Measurements from ENCODE around the gene NKTR.
"Not testable (repeated sequence)": the region's sequence is repeated elsewhere in the genome, so short reads cannot be mapped to it uniquely, and the experiment has no call there.

NKTR gene

DNA sequence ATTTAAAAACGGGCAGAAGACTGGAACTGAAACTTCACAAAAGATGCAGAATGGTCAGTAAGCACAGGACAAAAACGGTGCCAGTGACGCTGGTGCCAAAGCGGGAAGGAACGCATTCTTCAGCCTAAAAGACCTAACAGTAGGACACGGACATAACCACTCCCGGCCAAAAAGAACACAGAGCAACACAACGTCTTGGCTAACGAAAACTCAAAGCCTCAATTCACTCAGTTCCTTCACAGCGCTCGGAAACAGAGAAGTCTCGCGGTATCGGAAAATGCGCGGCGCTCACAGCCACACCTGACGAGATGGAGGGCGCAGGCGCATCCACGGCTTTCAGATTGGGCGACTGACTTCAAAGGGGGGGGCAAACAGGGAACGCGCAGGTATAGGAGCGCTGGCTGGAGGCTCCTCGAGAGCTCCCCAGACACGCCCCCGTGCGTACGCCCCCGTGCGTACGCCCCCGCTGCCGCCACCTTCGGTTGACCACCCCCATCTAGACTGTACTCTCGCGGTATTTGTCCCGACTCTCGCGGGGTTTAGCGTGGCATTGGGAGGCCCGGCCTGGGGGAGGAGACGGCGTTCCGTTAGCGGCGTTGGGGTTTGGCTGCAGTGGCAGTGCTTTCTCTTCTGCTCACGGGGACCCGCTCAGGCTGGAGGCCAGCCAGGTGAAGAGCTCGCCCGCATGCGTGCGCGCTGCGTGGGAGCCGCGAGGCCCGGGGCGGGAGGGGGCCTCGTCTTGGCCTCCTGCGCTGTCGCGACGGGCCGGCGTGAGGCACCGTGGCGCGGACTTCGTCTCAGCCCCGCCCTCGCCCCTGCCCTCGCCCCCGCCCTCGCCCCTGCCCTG lies at the start of gene NKTR:
Gene NKTR (plus strand): TSS at position 576 of the 847 bp plus-strand sequence. CDS start 321 bp downstream, outside the sequence.
- DNase-seq: peak; percentile 100

DNA sequence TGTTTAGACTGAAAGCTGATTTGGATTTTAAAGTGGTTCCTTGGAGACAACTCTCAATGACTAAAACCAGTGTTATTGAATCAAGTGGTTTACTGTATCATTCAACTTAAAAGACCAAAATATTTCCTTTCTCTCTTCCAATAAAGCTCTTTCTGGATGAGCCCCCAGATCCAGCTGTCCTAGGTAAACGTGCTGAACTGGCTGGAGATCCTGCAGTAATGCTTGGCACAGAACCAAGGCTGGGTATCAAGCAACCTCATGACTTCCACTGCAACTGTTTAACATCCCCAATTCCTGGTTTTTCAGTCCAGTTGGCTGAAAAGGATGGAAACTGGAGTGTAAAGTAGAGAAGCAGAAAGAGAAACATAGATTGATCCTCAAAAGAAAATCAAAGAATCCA lies 47.7 kb upstream of the NKTR start:
- DNase-seq: no peak

DNA sequence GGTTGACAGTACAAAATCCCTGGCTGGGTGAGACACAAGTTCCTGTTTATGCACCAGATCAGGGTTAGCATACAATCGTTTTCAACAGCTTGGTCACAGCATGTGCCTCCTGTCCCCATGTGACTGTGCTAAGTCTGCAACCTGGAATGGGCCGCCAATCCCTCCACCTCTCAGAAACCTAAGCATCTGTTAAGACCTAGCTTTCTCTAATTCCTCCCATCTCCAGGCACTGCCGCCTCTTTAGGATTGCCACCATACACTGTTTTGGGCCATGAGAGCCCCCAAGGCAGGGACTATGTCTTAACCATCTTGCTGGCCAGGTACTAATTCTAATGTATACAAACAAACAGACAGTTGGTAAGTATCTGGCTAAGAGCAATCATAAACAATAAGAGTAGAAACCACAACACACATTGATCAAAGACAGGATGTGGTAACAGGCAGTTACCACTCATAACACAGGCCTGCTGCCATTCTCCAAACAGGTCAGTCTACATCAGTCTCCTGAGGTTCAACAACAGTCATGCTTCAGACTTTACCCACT lies 44.3 kb upstream of the NKTR start:
- DNase-seq: no peak

DNA sequence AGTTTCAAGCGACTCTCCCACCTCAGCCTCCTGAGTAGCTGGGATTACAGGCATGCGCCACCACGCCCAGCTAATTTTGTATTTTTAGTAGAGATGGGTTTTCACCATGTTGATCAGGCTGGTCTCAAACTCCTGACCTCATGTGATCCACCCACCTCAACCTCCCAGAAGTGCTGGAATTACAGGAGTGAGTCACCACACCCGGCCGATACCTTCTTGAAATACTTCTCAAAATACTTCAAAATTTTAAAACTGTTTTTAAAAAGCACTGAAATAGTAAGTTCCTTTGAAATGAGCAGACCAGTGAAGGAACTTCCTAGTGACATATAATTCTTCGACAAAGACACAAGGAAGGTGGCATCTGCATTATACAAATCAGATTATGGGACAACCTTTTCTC lies 43.7 kb upstream of the NKTR start:
- not testable (repeated sequence) for DNase-seq

DNA sequence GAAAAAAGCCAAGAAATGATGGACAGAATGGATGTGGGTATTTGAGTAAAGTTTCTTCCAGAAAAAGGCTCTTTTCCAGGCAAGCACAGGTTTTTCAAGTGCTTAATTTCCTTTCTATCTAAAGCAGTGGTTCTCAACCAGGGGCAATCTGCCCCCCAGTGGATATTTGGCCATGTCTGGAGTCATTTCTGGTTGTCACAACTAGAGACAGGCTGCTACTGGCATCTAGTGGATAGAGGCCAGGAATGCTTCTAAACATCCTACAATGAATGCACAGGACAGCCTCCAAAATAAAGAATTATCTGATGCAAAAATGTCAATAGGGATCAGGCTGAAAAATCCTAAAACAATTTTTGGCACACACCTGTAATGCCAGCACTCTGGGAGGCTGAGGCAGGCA lies 42.6 kb upstream of the NKTR start:
- no peak for DNase-seq

DNA sequence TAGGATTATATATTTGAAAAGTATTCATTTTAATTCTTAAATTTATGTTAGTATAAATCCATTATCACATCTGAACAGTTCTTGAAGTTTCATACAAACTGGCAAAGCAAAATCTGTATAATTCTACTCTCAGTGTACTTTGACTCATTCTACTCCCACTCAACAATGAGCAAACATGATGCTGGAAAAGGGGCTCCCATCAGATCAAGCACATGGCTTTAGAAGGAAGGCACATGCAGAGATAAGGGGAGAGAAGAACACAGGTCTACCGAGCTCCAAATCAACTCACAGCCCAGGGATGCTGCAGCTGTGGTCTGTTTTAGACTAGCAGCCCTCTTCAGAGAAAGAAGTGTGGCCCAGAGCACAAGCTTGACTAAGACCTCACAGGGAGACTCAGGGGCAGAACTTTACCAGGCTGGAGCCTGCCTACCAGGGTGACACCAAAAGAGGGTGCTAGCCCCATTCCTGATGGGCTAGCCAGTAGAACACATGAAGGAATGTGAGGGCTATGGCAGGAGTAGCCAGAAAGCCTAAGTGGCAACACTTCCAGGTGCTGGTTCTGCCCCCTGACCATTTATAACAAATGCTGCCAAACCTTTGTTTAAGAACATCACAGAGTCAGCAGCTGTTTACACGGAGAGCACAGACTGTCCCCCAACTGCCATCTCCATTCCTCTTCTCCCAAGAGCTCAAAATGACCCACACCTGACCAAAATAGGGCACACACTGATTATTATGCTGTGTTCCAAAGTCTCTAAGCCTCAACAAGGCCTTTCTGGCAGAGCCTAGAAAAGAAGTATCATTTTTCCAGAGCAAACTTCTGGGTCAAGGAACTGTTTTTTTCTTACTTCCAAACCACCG lies 38.2 kb upstream of the NKTR start:
- DNase-seq: no peak

DNA sequence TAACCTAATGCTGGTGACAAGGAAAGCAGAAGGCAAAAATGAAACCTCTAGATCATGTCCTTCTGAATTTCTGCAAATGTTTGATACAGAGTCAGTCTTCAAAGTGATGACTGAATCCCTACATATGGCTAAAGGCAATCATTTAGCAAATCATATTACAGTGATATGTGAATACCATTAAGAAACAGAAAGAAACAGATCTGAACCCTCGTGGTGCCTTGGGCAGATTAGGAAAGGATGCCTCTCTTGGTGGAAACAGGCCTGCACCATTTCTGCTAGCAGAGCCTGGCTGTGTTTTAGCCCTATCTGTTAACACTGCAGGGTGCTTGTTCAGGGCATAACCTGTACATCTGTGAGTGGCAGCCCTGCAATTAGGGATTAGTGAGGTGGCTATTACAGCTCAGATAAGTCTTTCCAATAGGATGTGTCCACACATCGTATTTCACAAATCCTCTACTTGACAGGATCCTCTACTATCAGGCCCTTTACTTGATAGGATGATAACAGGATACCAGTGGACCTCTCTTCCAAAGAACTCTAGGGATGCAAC lies 30.8 kb upstream of the NKTR start:
- DNase-seq: no peak

DNA sequence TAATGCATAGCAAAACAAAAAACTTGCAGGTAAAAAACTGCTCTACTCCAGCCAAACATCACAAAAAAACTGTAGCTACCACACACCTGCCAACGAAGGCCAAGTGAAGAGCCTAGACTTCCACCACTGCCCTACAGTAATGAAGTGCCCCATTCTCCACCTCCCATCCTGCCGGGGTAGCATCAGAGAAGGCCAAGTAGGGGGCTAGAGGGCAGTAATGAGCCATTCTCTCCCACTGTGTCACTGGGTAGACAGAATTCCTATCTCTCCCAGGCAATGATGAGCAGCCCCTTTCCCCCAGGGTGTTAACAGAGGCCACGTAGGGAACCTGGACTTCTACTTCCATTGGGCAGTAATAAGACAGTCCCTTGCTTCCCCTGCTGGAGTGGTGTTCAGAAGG lies 28.2 kb upstream of the NKTR start:
- peak; percentile 22 for DNase-seq

DNA sequence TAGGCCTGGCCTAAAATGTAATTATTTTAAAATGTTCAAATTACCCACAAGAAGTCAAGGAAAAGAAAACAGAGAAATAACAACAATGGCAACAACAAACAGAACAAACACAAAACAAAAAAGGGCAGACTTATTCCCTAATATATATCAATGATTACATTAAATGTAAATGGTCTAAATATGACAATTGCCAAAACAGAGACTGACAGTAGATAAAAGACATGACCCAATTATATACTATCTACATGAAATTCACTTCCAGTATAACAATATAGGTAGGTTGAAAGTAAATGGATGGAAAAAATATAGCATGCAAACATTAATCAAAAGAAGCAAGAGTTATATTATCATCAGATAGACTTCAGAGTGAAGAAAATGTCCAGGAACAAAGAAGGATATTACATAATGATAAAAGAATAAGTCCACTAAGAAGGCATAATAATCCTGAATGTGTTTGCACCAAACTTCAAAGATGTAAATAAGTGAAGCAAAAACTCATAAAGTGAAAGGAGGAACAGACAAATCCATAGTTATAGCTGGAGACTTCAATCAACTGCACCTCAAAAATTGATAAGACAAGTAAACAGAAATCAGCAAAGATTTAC lies 25.2 kb upstream of the NKTR start:
- no peak for DNase-seq

DNA sequence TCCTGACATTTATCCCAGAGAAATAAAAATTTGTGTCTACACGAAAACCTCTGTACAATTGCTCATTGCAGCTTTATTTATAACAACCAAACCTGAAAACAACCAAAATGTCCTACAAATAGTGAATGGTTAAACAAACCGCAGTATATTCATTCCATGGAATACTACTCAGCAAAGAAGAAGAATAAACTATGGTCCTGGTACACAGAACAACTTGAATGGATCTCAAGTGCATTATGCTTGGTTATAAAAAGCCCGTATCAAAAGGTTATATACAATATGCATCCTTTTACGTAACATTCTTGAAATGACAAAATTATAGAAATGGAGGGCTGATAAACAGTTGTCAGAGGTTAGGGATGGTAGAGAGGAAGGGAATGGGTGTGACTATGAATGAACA lies 22.4 kb upstream of the NKTR start:
- no peak for DNase-seq

DNA sequence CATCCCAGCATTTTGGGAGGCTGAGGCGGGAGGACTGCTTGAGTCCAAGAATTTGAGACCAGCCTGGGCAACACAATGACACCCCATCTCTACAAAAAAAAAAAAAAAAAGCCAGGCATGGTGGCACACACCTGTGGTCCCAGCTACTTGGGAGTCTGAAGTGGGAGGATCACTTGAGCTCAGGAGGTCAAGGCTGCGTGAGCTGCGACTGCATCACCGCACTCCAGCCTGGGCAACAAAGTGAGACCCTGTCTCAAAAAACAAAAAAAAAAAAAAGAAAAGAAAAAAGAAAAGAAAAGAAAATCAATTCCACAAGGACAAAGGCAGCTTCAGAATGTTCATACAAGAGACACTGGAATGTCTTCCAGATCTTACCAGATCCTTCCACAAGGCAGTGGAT lies 21.1 kb upstream of the NKTR start:
- DNase-seq: not testable (repeated sequence)

DNA sequence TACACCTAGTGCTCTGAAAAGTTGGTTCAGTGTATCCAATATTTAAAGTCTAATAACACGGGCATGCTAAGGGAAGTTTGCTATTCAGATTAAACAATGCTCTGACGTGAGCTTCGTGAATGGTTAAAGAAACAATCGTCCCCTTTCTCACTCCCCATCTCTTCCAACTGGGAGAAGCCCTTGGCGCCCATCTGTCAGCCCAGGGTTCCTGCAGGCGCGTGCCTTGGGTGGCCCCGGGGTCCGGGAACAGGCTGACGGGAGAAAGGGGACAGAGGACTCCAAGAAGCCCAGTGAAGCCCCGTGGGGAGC lies 19.1 kb upstream of the NKTR start:
- DNase-seq: no peak

DNA sequence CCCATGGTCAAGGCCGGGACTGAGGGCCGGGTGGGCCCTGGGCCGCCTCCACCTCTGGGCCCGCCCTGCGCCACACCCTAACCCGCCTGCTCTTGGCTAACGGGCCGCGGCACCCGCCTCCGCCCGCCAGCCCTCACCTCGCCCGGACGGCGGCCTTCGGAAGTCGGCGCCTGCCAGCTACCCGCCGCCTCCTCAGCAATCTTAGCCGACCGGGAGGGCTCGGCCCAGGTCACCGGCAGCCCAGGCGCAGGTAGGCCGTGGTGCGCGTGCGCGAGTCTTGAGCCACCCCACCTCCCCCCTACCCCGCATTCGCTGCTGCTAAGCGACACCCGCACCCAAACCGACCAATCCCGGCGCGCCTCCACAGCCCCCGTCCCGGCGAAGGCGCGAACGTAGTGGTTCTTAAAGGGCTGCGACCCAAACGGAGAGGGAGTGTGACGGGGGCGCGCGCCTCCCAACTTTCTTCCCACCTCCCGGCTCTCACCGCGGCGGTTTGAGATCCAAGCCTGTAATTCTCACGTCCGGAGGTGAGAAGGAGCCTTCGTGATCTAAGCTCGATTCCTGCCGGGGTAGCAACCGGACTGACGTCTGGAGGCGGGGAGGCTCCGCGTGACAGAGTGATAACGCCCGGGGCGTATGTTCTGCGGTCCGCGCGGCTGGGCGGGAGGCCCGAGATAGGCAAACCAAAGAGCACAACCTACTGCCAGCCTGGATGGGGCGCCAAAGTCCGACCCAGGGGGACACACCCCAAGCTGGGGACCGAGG lies 18.6 kb upstream of the NKTR start, which contains the start of gene SEC22C:
Gene SEC22C (minus strand): TSS at position 259 of the 765 bp plus-strand sequence. CDS start 12,921 bp downstream, outside the sequence.
- peak; percentile 96 for DNase-seq

DNA sequence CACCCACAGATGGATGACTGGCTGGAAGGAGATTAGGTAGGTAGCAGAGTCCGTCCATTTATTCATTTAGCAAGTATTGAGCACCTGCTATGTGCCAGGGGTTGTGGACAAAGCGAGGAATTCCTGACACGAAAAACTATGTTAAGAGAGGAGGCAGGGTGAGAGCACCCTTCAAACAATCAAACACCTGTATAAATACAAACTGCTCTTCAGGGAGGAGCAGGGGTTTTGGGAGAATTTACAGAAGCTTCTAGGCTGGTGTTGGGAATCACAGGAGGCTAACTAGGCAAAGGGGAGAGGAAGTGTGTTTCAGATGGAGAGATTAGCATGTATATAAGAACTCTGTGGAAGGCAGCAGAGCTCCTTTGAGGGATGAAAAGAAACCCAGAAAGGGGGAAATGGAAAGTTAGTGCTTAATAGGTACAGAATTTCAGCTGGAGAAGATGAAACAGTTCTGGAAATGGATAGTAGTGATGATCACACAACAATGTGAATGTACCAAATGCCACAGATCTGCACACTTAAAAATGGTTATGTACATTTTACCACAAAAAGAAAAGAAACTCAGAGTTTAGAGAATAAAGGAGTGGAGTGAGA lies 17.9 kb upstream of the NKTR start:
- DNase-seq: no peak

DNA sequence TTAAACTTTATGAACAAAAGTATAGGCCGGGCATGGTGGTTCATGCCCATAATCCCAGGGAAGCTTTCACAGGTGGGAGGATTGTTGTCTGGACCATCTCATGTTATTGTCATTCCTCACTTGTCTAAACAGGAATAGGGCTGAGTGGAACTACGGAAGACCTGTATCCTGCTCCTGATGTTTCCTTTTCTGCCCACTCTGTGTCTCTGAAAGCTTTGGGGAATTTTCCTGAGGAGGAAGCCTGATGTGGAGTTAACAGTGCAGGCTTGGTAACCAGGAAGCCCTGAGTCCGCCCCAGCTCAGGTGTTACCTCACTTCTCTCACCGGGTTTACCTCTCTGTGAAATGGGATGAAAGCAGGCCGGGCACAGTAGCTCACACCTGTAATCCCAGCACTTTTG lies 11.9 kb upstream of the NKTR start:
- no peak for DNase-seq

DNA sequence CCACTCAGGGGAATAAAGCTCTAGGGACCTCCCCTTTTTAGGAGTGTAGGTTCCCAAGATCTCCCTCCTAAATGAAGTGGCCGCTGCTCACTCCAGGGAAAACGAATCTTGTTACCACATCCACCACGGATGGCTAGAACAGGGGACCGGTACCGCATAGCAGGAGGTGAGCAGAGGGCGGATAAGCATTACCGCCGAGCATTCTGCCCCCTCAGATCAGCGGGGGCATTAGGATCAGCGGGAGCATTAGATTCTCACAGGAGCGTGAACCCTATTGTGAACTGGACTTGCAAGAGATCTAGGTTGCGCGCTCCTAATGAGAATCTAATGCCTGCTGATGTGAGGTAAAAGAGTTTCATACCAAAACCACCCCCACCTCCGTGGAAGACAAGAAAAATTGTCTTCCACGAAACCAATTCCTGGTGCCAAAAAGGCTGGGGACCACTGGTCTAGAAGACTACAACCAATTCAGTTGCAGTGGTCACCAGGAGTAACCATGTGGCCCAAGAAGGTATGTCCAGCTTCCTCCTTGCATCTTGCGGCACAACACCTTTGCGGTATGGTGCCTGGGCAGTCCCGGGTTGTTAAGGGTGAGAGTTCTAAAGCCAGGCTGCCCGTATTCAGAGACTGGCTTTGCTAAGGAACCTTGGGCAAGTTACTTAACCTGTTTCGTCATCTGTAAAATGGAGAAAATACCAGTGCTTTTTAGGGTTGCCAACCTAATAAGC lies 10.9 kb upstream of the NKTR start:
- DNase-seq: no peak

DNA sequence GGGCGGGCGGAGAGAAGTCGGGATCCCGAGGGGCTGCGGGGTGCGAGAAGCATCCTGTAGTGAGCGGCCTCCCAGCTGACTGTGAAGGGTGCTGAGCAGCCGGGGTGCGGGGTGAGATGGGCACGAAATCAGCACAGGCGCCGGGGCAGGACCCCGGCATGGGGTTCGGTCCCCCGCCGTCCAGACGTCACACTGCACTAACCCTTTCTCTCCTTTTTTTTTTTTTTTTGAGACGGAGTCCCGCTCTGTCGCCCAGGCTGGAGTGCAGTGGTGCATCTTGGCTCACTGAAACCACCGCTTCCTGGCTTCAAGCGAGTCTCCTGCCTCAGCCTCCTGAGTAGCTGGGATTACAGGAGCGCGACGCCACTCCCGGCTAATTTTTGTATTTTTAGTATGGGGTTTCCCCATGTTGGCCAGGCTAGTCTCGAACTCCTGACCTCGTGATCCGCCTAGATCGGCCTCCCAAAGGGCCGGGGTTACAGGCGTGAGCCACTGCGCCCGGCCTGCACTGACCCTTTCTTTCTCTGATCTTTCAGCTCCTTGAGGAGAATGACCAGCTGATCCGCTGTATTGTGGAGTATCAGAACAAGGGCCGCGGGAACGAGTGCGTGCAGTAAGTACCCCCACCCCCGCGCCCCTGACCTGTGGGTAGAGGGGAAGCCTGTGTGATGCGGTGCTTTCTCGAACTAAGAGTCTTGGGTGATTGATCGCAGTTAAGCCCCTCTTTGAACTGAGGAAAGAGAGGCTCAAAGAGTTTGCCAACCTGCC lies 9.3 kb upstream of the NKTR start:
- DNase-seq: no peak

DNA sequence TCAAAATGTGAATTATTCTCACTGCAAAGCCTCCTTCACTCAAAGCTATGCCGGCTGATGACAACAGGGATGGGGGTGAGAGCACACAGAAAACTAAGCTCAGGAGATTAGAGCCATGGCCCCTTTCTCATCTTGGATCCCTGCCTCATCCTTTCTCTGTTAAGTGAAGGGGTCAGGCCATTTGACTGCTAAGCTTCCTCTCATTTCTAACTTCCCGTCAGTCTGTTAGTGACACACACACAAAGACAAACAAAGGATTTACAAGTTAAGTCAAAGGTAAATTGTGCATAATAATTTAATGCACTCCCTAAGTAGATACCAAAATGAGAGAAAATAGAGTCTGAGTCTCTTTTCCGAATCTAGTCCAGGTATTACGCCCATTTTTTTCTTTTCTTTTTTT lies 8.7 kb upstream of the NKTR start:
- no peak for DNase-seq

DNA sequence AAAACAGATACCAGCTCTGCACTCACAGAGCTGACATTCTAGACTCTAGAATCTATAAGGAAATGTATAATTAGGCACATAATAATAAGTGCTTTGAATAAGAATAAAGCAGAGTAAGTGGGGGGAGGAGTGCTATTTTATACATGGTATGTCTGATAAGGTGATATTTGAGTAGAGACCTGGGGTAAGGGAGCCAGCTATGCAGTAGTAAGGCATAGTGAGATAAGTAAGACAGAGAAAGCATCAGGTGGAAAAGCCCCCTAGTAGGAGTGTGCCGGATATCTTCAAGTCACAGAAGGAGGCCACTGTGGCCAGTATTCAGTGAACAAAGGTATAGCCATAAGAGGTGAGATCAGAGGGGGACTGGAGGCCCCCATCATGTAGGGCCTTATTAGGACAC lies 6.9 kb upstream of the NKTR start:
- no peak for DNase-seq

DNA sequence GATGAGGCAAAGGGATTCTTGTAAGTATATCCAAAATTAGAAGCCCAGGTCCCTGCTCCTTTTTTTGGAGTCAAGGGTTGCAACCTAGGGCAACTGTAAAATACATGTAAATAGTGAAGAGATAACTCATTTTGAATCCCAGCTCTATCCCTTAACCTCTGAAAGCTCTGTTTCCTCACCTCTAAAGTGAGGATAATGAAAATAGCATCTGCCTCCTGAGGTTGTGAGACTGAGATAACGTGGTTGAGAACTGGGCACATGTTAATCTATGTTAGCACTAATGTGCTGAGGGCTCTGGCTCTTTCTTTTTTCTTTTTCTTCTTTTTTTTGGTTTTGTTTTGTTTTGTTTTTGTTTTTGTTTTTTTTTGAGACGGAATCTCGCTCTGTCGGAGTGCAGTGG lies 4.8 kb upstream of the NKTR start:
- no peak for DNase-seq

Measured in activated CD8-positive, alpha-beta memory T cell treated with anti-CD3 and anti-CD28 coated beads, Interleukin-2, amount 50 U/mL, for 4 hours (primary cell).